Left forelimb (tissue), 1 donor: ENCODE measurements around the gene C1orf146.
"Not testable (repeated sequence)": the region's sequence is repeated elsewhere in the genome, so short reads cannot be mapped to it uniquely, and the experiment has no call there.

Source experiments
- DNase-seq: peaks from one replicate; pipeline ENCODE4 v3.0.0-alpha.2; 2018; ENCODE audit warnings: low spot score

The C1orf146 gene

GRCh38 chr1:92217721-92218120 lies at the start of gene C1orf146:
C1orf146 (plus strand) TSS chr1:92217915; CDS start chr1:92231421, 13,506 bp downstream.
- DNase-seq: no peak

- DNase-seq: no peak
Observed at GRCh38 chr1:92168657-92169056, 49.1 kb upstream of the C1orf146 start.

GRCh38 chr1:92169214-92170005 lies 48.3 kb upstream of the C1orf146 start:
- DNase-seq: no peak

GRCh38 chr1:92184632-92185031 lies 33.1 kb upstream of the C1orf146 start:
- no peak for DNase-seq

GRCh38 chr1:92186081-92186480 lies 31.6 kb upstream of the C1orf146 start:
- DNase-seq: no peak

- no peak for DNase-seq
Observed at GRCh38 chr1:92188436-92189255, 29.1 kb upstream of the C1orf146 start.

- no peak for DNase-seq
Observed at GRCh38 chr1:92191726-92192125, 26.0 kb upstream of the C1orf146 start.

- no peak for DNase-seq
Observed at GRCh38 chr1:92192246-92192645, 25.5 kb upstream of the C1orf146 start.

- no peak for DNase-seq
Observed at GRCh38 chr1:92194511-92194910, 23.2 kb upstream of the C1orf146 start.

GRCh38 chr1:92201973-92202372 lies 15.7 kb upstream of the C1orf146 start:
- DNase-seq: no peak

- DNase-seq: no peak
Observed at GRCh38 chr1:92203105-92203504, 14.6 kb upstream of the C1orf146 start.

GRCh38 chr1:92210701-92211100 lies 7.0 kb upstream of the C1orf146 start:
- no peak for DNase-seq

- no peak for DNase-seq
Observed at GRCh38 chr1:92211166-92211565, 6.5 kb upstream of the C1orf146 start.

GRCh38 chr1:92218559-92218958 lies 844 bp downstream of the C1orf146 start:
- no peak for DNase-seq

- no peak for DNase-seq
Observed at GRCh38 chr1:92219028-92219427, 1.3 kb downstream of the C1orf146 start.

GRCh38 chr1:92228401-92228800 lies 10.7 kb downstream of the C1orf146 start:
- DNase-seq: no peak

- DNase-seq: no peak
Observed at GRCh38 chr1:92230736-92231135, 13.0 kb downstream of the C1orf146 start.

GRCh38 chr1:92240034-92240433 lies 22.3 kb downstream of the C1orf146 start:
- no peak for DNase-seq

- no peak for DNase-seq
Observed at GRCh38 chr1:92244376-92244775, 26.7 kb downstream of the C1orf146 start.

GRCh38 chr1:92254714-92255113 lies 37.0 kb downstream of the C1orf146 start:
- not testable (repeated sequence) for DNase-seq

- no peak for DNase-seq
Observed at GRCh38 chr1:92259350-92259749, 41.6 kb downstream of the C1orf146 start.

- DNase-seq: no peak
Observed at GRCh38 chr1:92262516-92262915, 44.8 kb downstream of the C1orf146 start.

- DNase-seq: no peak
Observed at GRCh38 chr1:92273039-92273438, 55.3 kb downstream of the C1orf146 start.
